CD4-positive, alpha-beta T cell (primary cell): ENCODE data around the gene GPR62. TPM values are rescaled to one million over a fixed set of nuclear protein-coding genes. Genes with fewer than 3 reads are reported as not detected.

Experiments
- ATAC-seq: fragments of 200-7000 bp; cut with Tn5 transposase; one replicate; pipeline ENCODE4 v1.10.0; 2022; ENCODE audit warnings: mild to moderate bottlenecking; ENCODE audit not compliant: poor library complexity
- CTCF ChIA-PET: fragments of 350-600 bp; sonication (Branson Sonifier 250); formaldehyde crosslinking; loops from one replicate; lab custom pipeline; 2021; ENCODE audit warnings: antibody characterized with exemption, inconsistent platforms; lab: Charles Lee
- POLR2A ChIA-PET: fragments of 350-600 bp; sonication (Branson Sonifier 250); formaldehyde crosslinking; loops from one replicate; lab custom pipeline; 2021; ENCODE audit warnings: antibody characterized with exemption, inconsistent platforms; lab: Charles Lee
- DNase-seq, 14 experiments: peaks; one replicate each; pipeline ENCODE4 v3.0.0-alpha.2; 2013 to 2020; ENCODE audit warnings: mixed read lengths in 2 of 14
- H3K27ac ChIP-seq, 2 donors: one replicate each; pipeline versions ENCODE4 v1.5.1 to v1.7.0; 2013; ENCODE audit warnings: low read length in 2 of 2, low read depth in 1 of 2, mild to moderate bottlenecking in 1 of 2
- H3K27me3 ChIP-seq, 2 experiments: 1 replicate in 1 of 2; 2 replicates in 1 of 2; pipeline versions ENCODE4 v1.6.1 to v1.7.0; 2013; ENCODE audit warnings: low read length in 2 of 2, control low read depth in 1 of 2, mild to moderate bottlenecking in 1 of 2, moderate library complexity in 1 of 2; ENCODE audit not compliant: insufficient read depth in 2 of 2, control insufficient read depth in 1 of 2
- H3K36me3 ChIP-seq: one replicate; pipeline ENCODE4 v1.6.1; 2013; ENCODE audit warnings: low read length, control low read depth; ENCODE audit not compliant: insufficient read depth
- H3K4me1 ChIP-seq: one replicate; pipeline ENCODE4 v1.6.1; 2013; ENCODE audit warnings: low read length, control low read depth; ENCODE audit not compliant: insufficient read depth
- H3K4me3 ChIP-seq: one replicate; pipeline ENCODE4 v1.5.1; 2013; ENCODE audit warnings: mild to moderate bottlenecking, low read length, moderate library complexity
- H3K9me3 ChIP-seq, 2 experiments: 1 replicate in 1 of 2; 2 replicates in 1 of 2; pipeline versions ENCODE4 v1.6.1 to v1.7.0; 2013; ENCODE audit warnings: low read length in 2 of 2, mild to moderate bottlenecking in 2 of 2, control low read depth in 1 of 2, moderate library complexity in 1 of 2; ENCODE audit not compliant: control insufficient read depth in 1 of 2, insufficient read depth in 1 of 2
- H3K27ac Mint-ChIP-seq: one replicate; pipeline ENCODE4 v1.8.0; 2020; ENCODE audit warnings: mixed read lengths
- H3K27me3 Mint-ChIP-seq: one replicate; pipeline ENCODE4 v1.8.0; 2021; ENCODE audit warnings: mixed read lengths
- H3K36me3 Mint-ChIP-seq: one replicate; pipeline ENCODE4 v1.8.0; 2021; ENCODE audit warnings: low read depth, mixed read lengths
- H3K4me1 Mint-ChIP-seq: one replicate; pipeline ENCODE4 v1.8.0; 2021; ENCODE audit warnings: low read depth, mixed read lengths
- H3K4me3 Mint-ChIP-seq: one replicate; pipeline ENCODE4 v1.8.0; 2020; ENCODE audit warnings: mild to moderate bottlenecking, mixed read lengths
- H3K9me3 Mint-ChIP-seq: one replicate; pipeline ENCODE4 v1.8.0; 2020; ENCODE audit warnings: mixed read lengths
- intact Hi-C, 2 experiments: fragments of 100-400 bp; cut with DNase I in 1 of 2; cut with micrococcal nuclease in 1 of 2; formaldehyde crosslinking; loops; one replicate each; pipeline versions ENCODE4 v1.15.1 to v1.9.0; 2023 to 2025; cut with DNase I, micrococcal nuclease
- polyA plus RNA-seq, 2 donors: library from polyadenylated mRNA; unstranded; fragments of 120-200 nt; gene quantifications; one replicate each; pipeline ENCODE4 v1.2.1, GENCODE V29; 2013
- total RNA-seq, 174 experiments: library from RNA in 2 of 174; stranded (reverse) in 2 of 174; gene quantifications; one replicate each; pipeline ENCODE4 v1.2.3 and lab custom pipeline; 2021 to 2026
- TF ChIP-seq, protein P1 (sequence below): fragments of 200-600 bp; IDR thresholded peaks from one replicate; pipeline ENCODE4 v1.8.0; 2022; ENCODE audit warnings: antibody characterized with exemption, mild to moderate bottlenecking

GPR62 gene, protein sequence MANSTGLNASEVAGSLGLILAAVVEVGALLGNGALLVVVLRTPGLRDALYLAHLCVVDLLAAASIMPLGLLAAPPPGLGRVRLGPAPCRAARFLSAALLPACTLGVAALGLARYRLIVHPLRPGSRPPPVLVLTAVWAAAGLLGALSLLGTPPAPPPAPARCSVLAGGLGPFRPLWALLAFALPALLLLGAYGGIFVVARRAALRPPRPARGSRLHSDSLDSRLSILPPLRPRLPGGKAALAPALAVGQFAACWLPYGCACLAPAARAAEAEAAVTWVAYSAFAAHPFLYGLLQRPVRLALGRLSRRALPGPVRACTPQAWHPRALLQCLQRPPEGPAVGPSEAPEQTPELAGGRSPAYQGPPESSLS
- total RNA-seq (not detected), total RNA-seq (lab: John Stamatoyannopoulos, UW) (0 to 0.34 (median 0) reads per million in 172 experiments)
- polyA plus RNA-seq (2013, experiment 1 of 2), result not detected
- 0.10 TPM for polyA plus RNA-seq (2013, experiment 2 of 2)

DNA sequence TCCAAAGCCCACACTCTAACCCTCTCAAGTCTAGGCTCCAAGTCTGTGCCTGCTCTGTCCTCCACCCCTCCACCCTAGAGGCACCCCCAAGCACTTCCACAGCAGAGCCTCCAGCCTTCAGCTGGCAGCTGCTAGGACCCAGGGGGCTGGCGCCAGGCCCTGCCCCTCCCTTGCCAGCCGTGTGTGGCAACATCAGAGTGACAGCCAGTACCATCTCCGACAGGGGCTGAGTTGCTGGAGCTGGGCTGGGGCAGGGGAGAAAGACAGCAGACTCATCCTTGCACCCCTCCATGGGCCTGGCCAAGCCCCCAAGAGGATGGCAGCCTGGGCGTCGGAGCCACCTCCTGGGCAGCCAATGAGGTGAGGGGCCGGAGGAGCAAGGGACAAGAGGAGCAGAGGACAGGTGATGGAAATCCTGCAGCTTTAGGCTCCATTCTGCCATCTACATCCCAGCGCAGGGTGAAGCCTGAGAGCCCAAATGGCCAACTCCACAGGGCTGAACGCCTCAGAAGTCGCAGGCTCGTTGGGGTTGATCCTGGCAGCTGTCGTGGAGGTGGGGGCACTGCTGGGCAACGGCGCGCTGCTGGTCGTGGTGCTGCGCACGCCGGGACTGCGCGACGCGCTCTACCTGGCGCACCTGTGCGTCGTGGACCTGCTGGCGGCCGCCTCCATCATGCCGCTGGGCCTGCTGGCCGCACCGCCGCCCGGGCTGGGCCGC is at the start of gene GPR62:
Gene GPR62 (plus strand): TSS at position 207 of the 718 bp plus-strand sequence. CDS start 272 bp downstream, at position 479.
- DNase-seq, result no peak
- POLR2A ChIA-PET, result interaction anchor here (0.8 kb wide), 1 partner anchor 18 kb away, joined by 3 read pairs; the partner anchor contains the start of gene ABHD14B
- H3K36me3 ChIP-seq, result peaks cover 2% of the 10 kb centered on the region
- peak within 1 kb of the TSS; percentile 56 for H3K4me3 Mint-ChIP-seq
- peaks cover 33% of the 10 kb centered on the region for H3K27me3 Mint-ChIP-seq
- TF ChIP-seq, protein P1, sequence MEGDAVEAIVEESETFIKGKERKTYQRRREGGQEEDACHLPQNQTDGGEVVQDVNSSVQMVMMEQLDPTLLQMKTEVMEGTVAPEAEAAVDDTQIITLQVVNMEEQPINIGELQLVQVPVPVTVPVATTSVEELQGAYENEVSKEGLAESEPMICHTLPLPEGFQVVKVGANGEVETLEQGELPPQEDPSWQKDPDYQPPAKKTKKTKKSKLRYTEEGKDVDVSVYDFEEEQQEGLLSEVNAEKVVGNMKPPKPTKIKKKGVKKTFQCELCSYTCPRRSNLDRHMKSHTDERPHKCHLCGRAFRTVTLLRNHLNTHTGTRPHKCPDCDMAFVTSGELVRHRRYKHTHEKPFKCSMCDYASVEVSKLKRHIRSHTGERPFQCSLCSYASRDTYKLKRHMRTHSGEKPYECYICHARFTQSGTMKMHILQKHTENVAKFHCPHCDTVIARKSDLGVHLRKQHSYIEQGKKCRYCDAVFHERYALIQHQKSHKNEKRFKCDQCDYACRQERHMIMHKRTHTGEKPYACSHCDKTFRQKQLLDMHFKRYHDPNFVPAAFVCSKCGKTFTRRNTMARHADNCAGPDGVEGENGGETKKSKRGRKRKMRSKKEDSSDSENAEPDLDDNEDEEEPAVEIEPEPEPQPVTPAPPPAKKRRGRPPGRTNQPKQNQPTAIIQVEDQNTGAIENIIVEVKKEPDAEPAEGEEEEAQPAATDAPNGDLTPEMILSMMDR, result no peak
- intact Hi-C loops, result no loop called here
- peaks cover 19 to 28% of the 10 kb centered on the region in 2 experiments for H3K27me3 ChIP-seq
- H3K9me3 ChIP-seq, result peaks cover 0 to 6% of the 10 kb centered on the region in 2 experiments
- H3K27ac Mint-ChIP-seq, result no peak within 1 kb of the TSS
- H3K36me3 Mint-ChIP-seq, result peaks cover 4% of the 10 kb centered on the region
- ATAC-seq, result no peak
- peaks cover 6% of the 10 kb centered on the region for H3K4me1 Mint-ChIP-seq
- H3K27ac ChIP-seq, result no peak within 1 kb of the TSS
- CTCF ChIA-PET, result interaction anchor here (3.9 kb wide), 1 partner anchor 18 kb away, joined by 11 read pairs; the partner anchor contains the start of gene ABHD14B
- no peak within 1 kb of the TSS for H3K4me3 ChIP-seq
- peaks cover 20% of the 10 kb centered on the region for H3K4me1 ChIP-seq
- no peaks in the 10 kb centered on the region for H3K9me3 Mint-ChIP-seq

DNA sequence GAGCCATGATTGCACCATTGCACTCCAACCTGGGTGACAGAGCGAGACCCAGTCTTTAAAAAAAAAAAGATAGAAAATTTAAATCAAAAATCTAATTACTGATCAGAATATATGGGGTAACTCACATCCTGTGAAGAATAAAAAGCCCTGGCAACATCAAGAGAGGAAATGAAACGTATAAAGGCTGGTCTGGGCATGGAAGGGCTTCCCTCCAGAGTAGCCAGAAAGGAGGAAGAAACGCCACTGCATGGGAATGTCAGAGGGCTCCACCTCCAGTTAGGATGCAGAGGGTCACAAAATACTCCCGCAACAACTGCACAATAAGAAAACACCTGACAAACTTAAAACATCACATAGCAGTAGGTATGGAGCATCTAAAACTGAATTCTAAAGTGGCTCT is 47.2 kb upstream of the GPR62 start:
- Histone ChIP-seq H3K36me3 (no peaks in the 10 kb centered on the region), H3K4me1 (no peaks in the 10 kb centered on the region), H3K4me3 (no peak overlapping the region), H3K9me3 (peaks cover 4 to 22% of the 10 kb centered on the region in 2 experiments), H3K27ac (no peak overlapping the region), H3K27me3 (peaks cover 0 to 2% of the 10 kb centered on the region in 2 experiments)
- CTCF ChIA-PET, result no interaction called here
- intact Hi-C loops, result no loop called here
- Mint-ChIP-seq H3K4me3 (no peak overlapping the region), H3K4me1 (no peaks in the 10 kb centered on the region), H3K9me3 (peaks cover 10% of the 10 kb centered on the region), H3K27ac (no peak overlapping the region), H3K36me3 (peaks cover 4% of the 10 kb centered on the region), H3K27me3 (peaks cover 33% of the 10 kb centered on the region)
- TF ChIP-seq, protein P1, result no peak
- ATAC-seq (no peak), DNase-seq (no peak)
- POLR2A ChIA-PET, result no interaction called here

DNA sequence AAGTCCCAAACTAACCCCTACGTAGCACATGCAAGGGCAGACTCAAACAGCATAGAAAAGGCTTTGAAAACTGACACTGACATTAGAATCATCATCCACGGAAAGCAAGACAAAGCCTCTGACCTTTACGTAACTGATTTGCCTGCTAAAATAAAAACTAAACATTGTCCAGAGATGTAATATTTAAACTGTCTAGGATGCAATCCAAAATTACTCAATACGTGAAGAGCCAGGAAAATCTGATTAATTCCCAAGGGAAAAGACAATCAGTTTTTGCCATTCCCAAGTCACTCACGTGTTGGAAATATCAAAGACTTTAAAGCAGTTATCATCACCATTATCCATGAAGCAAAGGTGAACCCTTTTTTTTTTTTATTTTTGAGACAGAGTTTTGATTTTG is 38.8 kb upstream of the GPR62 start:
- H3K36me3 Mint-ChIP-seq, result no peaks in the 10 kb centered on the region
- Histone ChIP-seq H3K36me3 (no peaks in the 10 kb centered on the region), H3K9me3 (no peaks in the 10 kb centered on the region), H3K27ac (no peak overlapping the region), H3K4me1 (no peaks in the 10 kb centered on the region), H3K4me3 (no peak overlapping the region), H3K27me3 (no peaks in the 10 kb centered on the region)
- H3K9me3 Mint-ChIP-seq, result no peaks in the 10 kb centered on the region
- ChIA-PET CTCF (no interaction called here), POLR2A (no interaction called here)
- H3K4me3 Mint-ChIP-seq, result no peak overlapping the region
- DNase-seq (no peak), ATAC-seq (no peak)
- peaks cover 13% of the 10 kb centered on the region for H3K27me3 Mint-ChIP-seq
- H3K4me1 Mint-ChIP-seq, result no peaks in the 10 kb centered on the region
- H3K27ac Mint-ChIP-seq, result no peak overlapping the region
- TF ChIP-seq, protein P1, result no peak
- intact Hi-C loops, result no loop called here
